NCI-H2107 treated with DMSO at 0.1 percent for 48 hours (cell line): ENCODE results near the gene SAA4.
"Not testable (repeated sequence)": the region's sequence is repeated elsewhere in the genome, so short reads cannot be mapped to it uniquely, and the experiment has no call there.

Experiments used
- DNase-seq: peaks from one replicate; lab custom pipeline; 2025; ENCODE audit not compliant: unreplicated experiment; lab: John Stamatoyannopoulos, UW

Gene SAA4

GRCh38 chr11:18247191-18247581 is 10.6 kb upstream of the SAA4 start:
- not testable (repeated sequence) for DNase-seq

- DNase-seq: not testable (repeated sequence)
These were observed 10.0 kb upstream of the SAA4 start for GRCh38 chr11:18246379-18247190.

GRCh38 chr11:18245396-18245795 is 8.8 kb upstream of the SAA4 start:
- no peak for DNase-seq

GRCh38 chr11:18243783-18244362 is 7.3 kb upstream of the SAA4 start:
- DNase-seq: peak; percentile 35

- no peak for DNase-seq
These were observed 3.1 kb upstream of the SAA4 start for GRCh38 chr11:18239655-18240054.

GRCh38 chr11:18235394-18236334 is 938 bp downstream of the SAA4 start:
- DNase-seq: no peak

GRCh38 chr11:18233912-18234311 is 2.7 kb downstream of the SAA4 start:
- DNase-seq: no peak

- no peak for DNase-seq
These were observed 5.7 kb downstream of the SAA4 start for GRCh38 chr11:18230859-18231258.

GRCh38 chr11:18229501-18229900 is 7.1 kb downstream of the SAA4 start:
- no peak for DNase-seq

- DNase-seq: no peak
These were observed 10.7 kb downstream of the SAA4 start for GRCh38 chr11:18225913-18226312.

- DNase-seq: no peak
These were observed 12.8 kb downstream of the SAA4 start for GRCh38 chr11:18223591-18224387.

- no peak for DNase-seq
These were observed 13.7 kb downstream of the SAA4 start for GRCh38 chr11:18222814-18223421.

GRCh38 chr11:18221274-18221876 is 15.2 kb downstream of the SAA4 start:
- no peak for DNase-seq

GRCh38 chr11:18209058-18209457 is 27.5 kb downstream of the SAA4 start:
- no peak for DNase-seq

GRCh38 chr11:18204771-18205170 is 31.8 kb downstream of the SAA4 start:
- no peak for DNase-seq

GRCh38 chr11:18204220-18204619 is 32.4 kb downstream of the SAA4 start:
- DNase-seq: no peak

- no peak for DNase-seq
These were observed 32.9 kb downstream of the SAA4 start for GRCh38 chr11:18203723-18204122.

- DNase-seq: not testable (repeated sequence)
These were observed 38.9 kb downstream of the SAA4 start for GRCh38 chr11:18197738-18198137.

- no peak for DNase-seq
These were observed 40.1 kb downstream of the SAA4 start for GRCh38 chr11:18196532-18196931.

- DNase-seq: peak; percentile 16
These were observed 43.6 kb downstream of the SAA4 start for GRCh38 chr11:18193010-18193409.
